Spinal cord (tissue), 10 donors: Measurements from ENCODE around the gene GARIN5B. TPM values are rescaled to one million over a fixed set of nuclear protein-coding genes. Genes with fewer than 3 reads are reported as not detected.
"Not testable (repeated sequence)": the region's sequence is repeated elsewhere in the genome, so short reads cannot be mapped to it uniquely, and the experiment has no call there.

Experiments
- DNase-seq, 6 donors: peaks; one replicate each; pipeline versions ENCODE4 v3.0.0 to v3.0.0-alpha.2; 2013 to 2015; ENCODE audit warnings: low spot score in 6 of 6, low read depth in 4 of 6
- H3K27ac ChIP-seq: one replicate; pipeline ENCODE4 v1.5.1; 2013; ENCODE audit warnings: low read depth, low read length, control low read depth
- H3K27me3 ChIP-seq: one replicate; pipeline ENCODE4 v1.6.1; 2013; ENCODE audit warnings: low read length; ENCODE audit not compliant: control insufficient read depth, insufficient read depth
- H3K36me3 ChIP-seq: one replicate; pipeline ENCODE4 v1.6.1; 2013; ENCODE audit warnings: low read length; ENCODE audit not compliant: control insufficient read depth, insufficient read depth
- H3K4me1 ChIP-seq: one replicate; pipeline ENCODE4 v1.6.1; 2013; ENCODE audit warnings: low read length; ENCODE audit not compliant: control insufficient read depth, insufficient read depth
- H3K4me3 ChIP-seq: one replicate; pipeline ENCODE4 v1.5.1; 2013; ENCODE audit warnings: low read depth, low read length, control low read depth
- H3K9me3 ChIP-seq: one replicate; pipeline ENCODE4 v1.6.1; 2013; ENCODE audit warnings: low read length; ENCODE audit not compliant: control insufficient read depth, insufficient read depth
- WGBS: methylation state at CpG from one replicate; pipeline ENCODE4 v1.1.5; 2013; ENCODE audit warnings: missing lambda C conversion rate; ENCODE audit not compliant: insufficient coverage; 5-methylcytosine and 5-hydroxymethylcytosine counted together
- polyA plus RNA-seq, 2 donors: library from polyadenylated mRNA; unstranded; fragments of 120-200 nt; gene quantifications; one replicate each; pipeline ENCODE4 v1.2.1, GENCODE V29; 2013; ENCODE audit not compliant: insufficient read length in 2 of 2
- total RNA-seq, 2 donors: library from RNA; depleted of rRNA in 1 of 2; stranded (reverse); fragments of 120-200 nt in 1 of 2; fragments of >200 nt in 1 of 2; gene quantifications; one replicate each; pipeline versions ENCODE4 v1.2.3 to v1.2.4, GENCODE V29; 2013 to 2014
- donor health status: healthy.

GARIN5B gene
- total and polyA plus RNA-seq, 4 donors, result 0.14 to 0.43 TPM; not detected in 2

GRCh38 chr19:55341171-55341588 is 21.9 kb downstream of the GARIN5B start:
- H3K27me3 ChIP-seq, result no peaks in the 10 kb centered on the region
- H3K9me3 ChIP-seq, result no peaks in the 10 kb centered on the region
- H3K27ac ChIP-seq, result peak overlapping the region; percentile 86
- H3K4me1 ChIP-seq, result peaks cover 63% of the 10 kb centered on the region
- 0% methylated on average over 1 of the region's 15 CpGs for WGBS
- peaks cover 46% of the 10 kb centered on the region for H3K36me3 ChIP-seq
- DNase-seq, result peak in 2 of 6 donors; percentile 82 to 84
- H3K4me3 ChIP-seq, result peak overlapping the region; percentile 68

GRCh38 chr19:55340784-55341147 is 22.3 kb downstream of the GARIN5B start:
- peaks cover 61% of the 10 kb centered on the region for H3K4me1 ChIP-seq
- no peaks in the 10 kb centered on the region for H3K27me3 ChIP-seq
- WGBS, result 0% methylated on average over 11 of the region's 24 CpGs
- H3K27ac ChIP-seq, result peak overlapping the region; percentile 86
- DNase-seq, result peak in 2 of 6 donors; percentile 56 to 73
- peaks cover 42% of the 10 kb centered on the region for H3K36me3 ChIP-seq
- peak overlapping the region; percentile 68 for H3K4me3 ChIP-seq
- H3K9me3 ChIP-seq, result no peaks in the 10 kb centered on the region

- DNase-seq, result no peak
- H3K4me1 ChIP-seq, result peaks cover 55% of the 10 kb centered on the region
Measured at GRCh38 chr19:55339889-55340783, 22.9 kb downstream of the GARIN5B start.

GRCh38 chr19:55339105-55339888 is 23.8 kb downstream of the GARIN5B start, which contains the start of gene KMT5C:
TSS of gene KMT5C (plus strand) at chr19:55339876. CDS start at chr19:55341937, 2,061 bp downstream.
- no peaks in the 10 kb centered on the region for H3K9me3 ChIP-seq
- H3K4me3 ChIP-seq, result peak within 1 kb of the TSS; percentile 68
- H3K27me3 ChIP-seq, result no peaks in the 10 kb centered on the region
- peak within 1 kb of the TSS; percentile 97 for H3K27ac ChIP-seq
- peaks cover 47% of the 10 kb centered on the region for H3K4me1 ChIP-seq
- peak; percentile 100 for DNase-seq
- under 1% methylated on average over 58 of the region's 63 CpGs for WGBS
- peaks cover 28% of the 10 kb centered on the region for H3K36me3 ChIP-seq

More at GRCh38 chr19:55339889-55340783, 22.9 kb downstream of the GARIN5B start:
- H3K4me3 ChIP-seq, result peak overlapping the region; percentile 68
- peaks cover 36% of the 10 kb centered on the region for H3K36me3 ChIP-seq
- WGBS, result under 1% methylated on average over 33 of the region's 44 CpGs
- peak overlapping the region; percentile 86 for H3K27ac ChIP-seq
- H3K9me3 ChIP-seq, result no peaks in the 10 kb centered on the region
- H3K27me3 ChIP-seq, result no peaks in the 10 kb centered on the region

- no peak overlapping the region for H3K27ac ChIP-seq
- H3K36me3 ChIP-seq, result no peaks in the 10 kb centered on the region
- H3K4me3 ChIP-seq, result no peak overlapping the region
- no peak for DNase-seq
- no CpG with 5 or more reads among the region's 7 CpGs for WGBS
- peaks cover 23% of the 10 kb centered on the region for H3K4me1 ChIP-seq
- H3K9me3 ChIP-seq, result no peaks in the 10 kb centered on the region
- no peaks in the 10 kb centered on the region for H3K27me3 ChIP-seq
Measured at GRCh38 chr19:55336101-55336500, 27.0 kb downstream of the GARIN5B start.

GRCh38 chr19:55333870-55334269 is 29.2 kb downstream of the GARIN5B start:
- Histone ChIP-seq H3K27ac (no peak overlapping the region), H3K4me3 (no peak overlapping the region), H3K9me3 (no peaks in the 10 kb centered on the region), H3K27me3 (no peaks in the 10 kb centered on the region), H3K36me3 (no peaks in the 10 kb centered on the region), H3K4me1 (peaks cover 9% of the 10 kb centered on the region)
- 79% methylated on average over 9 of the region's 11 CpGs for WGBS
- no peak for DNase-seq

GRCh38 chr19:55329791-55330190 is 33.3 kb downstream of the GARIN5B start:
- H3K4me3 ChIP-seq, H3K4me1 ChIP-seq, H3K27me3 ChIP-seq, H3K27ac ChIP-seq, H3K36me3 ChIP-seq, H3K9me3 ChIP-seq, DNase-seq: not testable (repeated sequence)
- WGBS, result 78% methylated on average over 1 of the region's 6 CpGs

GRCh38 chr19:55328774-55329318 is 34.2 kb downstream of the GARIN5B start:
- not testable (repeated sequence) for H3K27ac ChIP-seq, H3K4me3 ChIP-seq, DNase-seq, H3K27me3 ChIP-seq, H3K9me3 ChIP-seq, H3K4me1 ChIP-seq, H3K36me3 ChIP-seq
- WGBS, result 79% methylated on average over 2 of the region's 4 CpGs

GRCh38 chr19:55325172-55325571 is 37.9 kb downstream of the GARIN5B start, which contains the start of gene TMEM150B:
TSS of gene TMEM150B (minus strand) at chr19:55325341. CDS start at chr19:55321036, 4,305 bp downstream.
- H3K27ac ChIP-seq, result no peak within 1 kb of the TSS
- 87% methylated on average over 11 of the region's 14 CpGs for WGBS

More at GRCh38 chr19:55325172-55325571, 37.9 kb downstream of the GARIN5B start, which contains the start of gene TMEM150B:
- Histone ChIP-seq H3K27me3 (no peaks in the 10 kb centered on the region), H3K4me1 (peaks cover 2% of the 10 kb centered on the region), H3K36me3 (no peaks in the 10 kb centered on the region), H3K4me3 (no peak within 1 kb of the TSS), H3K9me3 (no peaks in the 10 kb centered on the region)
- no peak for DNase-seq
